ENCODE measurements around the gene SYNPR.

The SYNPR gene

DNA sequence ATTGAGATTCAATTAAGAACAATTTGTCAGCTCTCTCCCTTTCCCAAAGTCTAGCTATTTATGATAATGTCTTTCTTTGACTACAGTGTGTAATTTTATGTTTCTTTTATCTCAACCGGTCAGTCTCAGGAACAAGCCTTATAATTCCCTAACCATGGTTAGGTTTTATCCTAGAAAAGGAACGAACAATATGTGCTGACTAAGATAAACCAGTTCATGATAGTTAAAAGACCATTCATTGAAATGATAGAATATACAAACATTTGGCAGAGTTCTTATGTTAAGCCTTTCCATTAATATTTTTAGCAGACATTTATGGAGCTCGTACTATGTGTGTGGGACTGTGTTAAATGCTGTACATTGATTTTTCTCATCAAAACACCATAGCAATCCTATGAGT lies 106.3 kb downstream of the SYNPR start:
- H3K27ac ChIP-seq (ENCODE audit: low read depth, low read length, poor library complexity, severe bottlenecking) = no peak overlapping the region
- H3K4me2 ChIP-seq (ENCODE audit: low read length) = no peak overlapping the region
- no peaks in the 10 kb centered on the region for H3F3A ChIP-seq (ENCODE audit: insufficient read depth, low read length)
- H4K20me1 ChIP-seq (ENCODE audit: insufficient read depth, low read length) = no peaks in the 10 kb centered on the region
- no peaks in the 10 kb centered on the region for H3K79me2 ChIP-seq (ENCODE audit: insufficient read depth, low read length)
- H3K9ac ChIP-seq (ENCODE audit: low read length) = no peak overlapping the region
- H3K4me1 ChIP-seq (ENCODE audit: insufficient read depth, low read length, severe bottlenecking) = no peaks in the 10 kb centered on the region
- H3K27me3 ChIP-seq (ENCODE audit: insufficient read depth, low read length) = no peaks in the 10 kb centered on the region
- TF ChIP-seq EZH2 (IDR thresholded peaks at IDR 0.05; ENCODE audit: borderline replicate concordance, low read length) = no peak
- TF ChIP-seq, protein P1, sequence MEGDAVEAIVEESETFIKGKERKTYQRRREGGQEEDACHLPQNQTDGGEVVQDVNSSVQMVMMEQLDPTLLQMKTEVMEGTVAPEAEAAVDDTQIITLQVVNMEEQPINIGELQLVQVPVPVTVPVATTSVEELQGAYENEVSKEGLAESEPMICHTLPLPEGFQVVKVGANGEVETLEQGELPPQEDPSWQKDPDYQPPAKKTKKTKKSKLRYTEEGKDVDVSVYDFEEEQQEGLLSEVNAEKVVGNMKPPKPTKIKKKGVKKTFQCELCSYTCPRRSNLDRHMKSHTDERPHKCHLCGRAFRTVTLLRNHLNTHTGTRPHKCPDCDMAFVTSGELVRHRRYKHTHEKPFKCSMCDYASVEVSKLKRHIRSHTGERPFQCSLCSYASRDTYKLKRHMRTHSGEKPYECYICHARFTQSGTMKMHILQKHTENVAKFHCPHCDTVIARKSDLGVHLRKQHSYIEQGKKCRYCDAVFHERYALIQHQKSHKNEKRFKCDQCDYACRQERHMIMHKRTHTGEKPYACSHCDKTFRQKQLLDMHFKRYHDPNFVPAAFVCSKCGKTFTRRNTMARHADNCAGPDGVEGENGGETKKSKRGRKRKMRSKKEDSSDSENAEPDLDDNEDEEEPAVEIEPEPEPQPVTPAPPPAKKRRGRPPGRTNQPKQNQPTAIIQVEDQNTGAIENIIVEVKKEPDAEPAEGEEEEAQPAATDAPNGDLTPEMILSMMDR (IDR thresholded peaks at IDR 0.05; ENCODE audit: low read length) = no peak
- no peak overlapping the region for H2AFZ ChIP-seq (ENCODE audit: low read length)
- H3K9me2 ChIP-seq (ENCODE audit: low read depth, low read length) = no peaks in the 10 kb centered on the region
- H3K36me3 ChIP-seq (ENCODE audit: insufficient read depth, low read length) = no peaks in the 10 kb centered on the region
- H3K9me3 ChIP-seq (ENCODE audit: low read length) = no peaks in the 10 kb centered on the region
- H3K4me3 ChIP-seq (ENCODE audit: low read depth, low read length, poor library complexity, severe bottlenecking) = no peak overlapping the region

DNA sequence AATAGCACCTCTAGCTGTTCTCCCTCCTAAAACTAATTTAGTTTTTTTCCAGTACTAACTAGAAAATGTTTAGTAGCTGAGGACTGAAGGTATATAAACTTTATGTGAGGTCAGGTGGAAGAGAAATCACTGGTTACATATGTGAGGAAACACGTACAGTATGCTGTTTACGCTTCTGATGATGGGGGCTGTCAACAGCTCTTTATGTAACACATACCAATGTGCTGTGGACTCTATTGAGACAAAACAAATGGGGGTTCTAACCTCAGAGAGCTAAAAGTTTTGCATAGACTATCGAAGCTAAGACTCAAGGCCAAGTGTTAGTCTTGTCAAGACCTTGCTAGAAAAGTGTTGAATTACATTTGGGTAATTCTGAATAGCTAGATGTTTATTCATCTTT lies 107.5 kb downstream of the SYNPR start:
- Histone ChIP-seq H3K4me1 (ENCODE audit: insufficient read depth, low read length, severe bottlenecking) (no peaks in the 10 kb centered on the region), H3K36me3 (ENCODE audit: insufficient read depth, low read length) (no peaks in the 10 kb centered on the region), H3K4me3 (ENCODE audit: low read depth, low read length, poor library complexity, severe bottlenecking) (no peak overlapping the region), H3K9me3 (ENCODE audit: low read length) (no peaks in the 10 kb centered on the region), H3K4me2 (ENCODE audit: low read length) (no peak overlapping the region), H3K9me2 (ENCODE audit: low read depth, low read length) (no peaks in the 10 kb centered on the region), H3K27ac (ENCODE audit: low read depth, low read length, poor library complexity, severe bottlenecking) (no peak overlapping the region), H3K79me2 (ENCODE audit: insufficient read depth, low read length) (no peaks in the 10 kb centered on the region), H2AFZ (ENCODE audit: low read length) (no peak overlapping the region), H3K27me3 (ENCODE audit: insufficient read depth, low read length) (no peaks in the 10 kb centered on the region), H3F3A (ENCODE audit: insufficient read depth, low read length) (no peaks in the 10 kb centered on the region), H4K20me1 (ENCODE audit: insufficient read depth, low read length) (no peaks in the 10 kb centered on the region), H3K9ac (ENCODE audit: low read length) (no peak overlapping the region)
- TF ChIP-seq EZH2 (IDR thresholded peaks at IDR 0.05; ENCODE audit: borderline replicate concordance, low read length) = no peak
- TF ChIP-seq, protein P1 (IDR thresholded peaks at IDR 0.05; ENCODE audit: low read length) = no peak

DNA sequence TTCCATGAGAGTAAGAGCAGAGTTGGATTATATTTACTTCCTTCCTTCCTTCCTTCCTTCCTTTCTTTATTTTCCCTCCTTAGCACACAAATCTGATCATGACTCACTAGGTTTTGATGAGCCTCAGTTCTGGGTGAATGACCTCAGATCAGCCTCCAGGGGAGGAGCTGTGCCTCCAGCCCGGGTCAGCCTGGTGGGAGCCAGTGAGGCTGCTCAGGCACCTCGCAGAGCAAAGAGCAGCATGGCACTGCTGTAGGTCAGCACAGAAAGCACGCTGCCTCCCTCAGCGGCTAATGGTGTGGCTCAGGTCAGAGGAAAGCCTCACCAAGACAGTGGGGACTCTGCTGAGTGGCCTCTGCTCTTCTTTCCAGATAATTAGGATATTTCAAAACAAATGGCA lies 108.5 kb downstream of the SYNPR start:
- Histone ChIP-seq H3K4me3 (ENCODE audit: low read depth, low read length, poor library complexity, severe bottlenecking) (no peak overlapping the region), H3F3A (ENCODE audit: insufficient read depth, low read length) (no peaks in the 10 kb centered on the region), H3K4me2 (ENCODE audit: low read length) (no peak overlapping the region), H3K4me1 (ENCODE audit: insufficient read depth, low read length, severe bottlenecking) (no peaks in the 10 kb centered on the region), H2AFZ (ENCODE audit: low read length) (no peak overlapping the region), H3K9me2 (ENCODE audit: low read depth, low read length) (no peaks in the 10 kb centered on the region), H3K27ac (ENCODE audit: low read depth, low read length, poor library complexity, severe bottlenecking) (no peak overlapping the region), H3K36me3 (ENCODE audit: insufficient read depth, low read length) (no peaks in the 10 kb centered on the region), H3K9ac (ENCODE audit: low read length) (no peak overlapping the region), H3K27me3 (ENCODE audit: insufficient read depth, low read length) (no peaks in the 10 kb centered on the region), H3K9me3 (ENCODE audit: low read length) (no peaks in the 10 kb centered on the region), H3K79me2 (ENCODE audit: insufficient read depth, low read length) (no peaks in the 10 kb centered on the region), H4K20me1 (ENCODE audit: insufficient read depth, low read length) (no peaks in the 10 kb centered on the region)
- TF ChIP-seq, protein P1 (IDR thresholded peaks at IDR 0.05; ENCODE audit: low read length) = no peak
- TF ChIP-seq EZH2 (IDR thresholded peaks at IDR 0.05; ENCODE audit: borderline replicate concordance, low read length) = no peak

Measured in OCI-LY1 (cell line).